MM.1S (cell line): ENCODE data around the gene RAB14.

Source experiments
- DNase-seq: peaks from one replicate; pipeline ENCODE4 v3.0.0-alpha.2; 2015
- H2AFZ ChIP-seq: fragments of 300-600 bp; sonication (generic); 2 replicates; pipeline ENCODE4 v1.6.0; 2016; ENCODE audit warnings: antibody characterized with exemption, low read length
- H3F3A ChIP-seq: fragments of 300-600 bp; sonication (generic); 2 replicates; pipeline ENCODE4 v1.6.1; 2016; ENCODE audit warnings: mild to moderate bottlenecking, antibody characterized with exemption, low read length, moderate library complexity, mixed read lengths; ENCODE audit not compliant: insufficient read depth
- H3K27ac ChIP-seq: fragments of 300-600 bp; sonication (generic); 2 replicates; pipeline ENCODE4 v1.5.1; 2016; ENCODE audit warnings: mild to moderate bottlenecking, low read length
- H3K27me3 ChIP-seq: fragments of 300-600 bp; sonication (generic); replicated peaks from 2 replicates; pipeline ENCODE4 v1.6.0; 2016; ENCODE audit warnings: low read length; ENCODE audit not compliant: insufficient read depth
- H3K36me3 ChIP-seq: fragments of 300-600 bp; sonication (generic); replicated peaks from 2 replicates; pipeline ENCODE4 v1.6.1; 2016; ENCODE audit warnings: mild to moderate bottlenecking, low read length, mixed read lengths; ENCODE audit not compliant: insufficient read depth
- H3K4me1 ChIP-seq: fragments of 300-600 bp; sonication (generic); 2 replicates; pipeline ENCODE4 v1.6.1; 2016; ENCODE audit warnings: low read length, mixed read lengths
- H3K4me2 ChIP-seq: fragments of 300-600 bp; sonication (generic); 2 replicates; pipeline ENCODE4 v1.6.0; 2016; ENCODE audit warnings: low read depth, low read length
- H3K4me3 ChIP-seq: fragments of 300-600 bp; sonication (generic); 2 replicates; pipeline ENCODE4 v1.5.1; 2016; ENCODE audit warnings: low read length, mixed read lengths
- H3K79me2 ChIP-seq: fragments of 300-600 bp; sonication (generic); 2 replicates; pipeline ENCODE4 v1.6.1; 2016; ENCODE audit warnings: mixed run types, low read length, mixed read lengths
- H3K9ac ChIP-seq: fragments of 300-600 bp; sonication (generic); 2 replicates; pipeline ENCODE4 v1.6.1; 2016; ENCODE audit warnings: low read length, mixed read lengths
- H3K9me2 ChIP-seq: fragments of 300-600 bp; sonication (generic); replicated peaks from 2 replicates; pipeline ENCODE4 v1.6.1; 2016; ENCODE audit warnings: mild to moderate bottlenecking, low read length, mixed read lengths; ENCODE audit not compliant: insufficient read depth
- H3K9me3 ChIP-seq: fragments of 300-600 bp; sonication (generic); replicated peaks from 2 replicates; pipeline ENCODE4 v1.6.1; 2016; ENCODE audit warnings: mild to moderate bottlenecking, low read length, mixed read lengths; ENCODE audit not compliant: insufficient read depth
- H4K20me1 ChIP-seq: fragments of 300-600 bp; sonication (generic); 2 replicates; pipeline ENCODE4 v1.6.1; 2016; ENCODE audit warnings: mild to moderate bottlenecking, low read length, moderate library complexity, mixed read lengths; ENCODE audit not compliant: insufficient read depth
- EZH2 ChIP-seq: fragments of 300-600 bp; sonication (generic); optimal IDR thresholded peaks from 2 replicates; pipeline ENCODE3; 2017; ENCODE audit warnings: low read depth, mild to moderate bottlenecking, antibody characterized with exemption, low read length, mixed read lengths
- EZH2phosphoT487 ChIP-seq: fragments of 300-600 bp; sonication (generic); IDR thresholded peaks from 2 replicates; pipeline ENCODE4 v1.6.1; 2018; ENCODE audit warnings: antibody characterized with exemption, low read length
- TF ChIP-seq, protein P1 (sequence below): fragments of 300-600 bp; sonication (generic); IDR thresholded peaks from 2 replicates; pipeline ENCODE4 v1.5.1; 2016; ENCODE audit warnings: antibody characterized with exemption, low read length, mixed read lengths

The RAB14 gene

DNA sequence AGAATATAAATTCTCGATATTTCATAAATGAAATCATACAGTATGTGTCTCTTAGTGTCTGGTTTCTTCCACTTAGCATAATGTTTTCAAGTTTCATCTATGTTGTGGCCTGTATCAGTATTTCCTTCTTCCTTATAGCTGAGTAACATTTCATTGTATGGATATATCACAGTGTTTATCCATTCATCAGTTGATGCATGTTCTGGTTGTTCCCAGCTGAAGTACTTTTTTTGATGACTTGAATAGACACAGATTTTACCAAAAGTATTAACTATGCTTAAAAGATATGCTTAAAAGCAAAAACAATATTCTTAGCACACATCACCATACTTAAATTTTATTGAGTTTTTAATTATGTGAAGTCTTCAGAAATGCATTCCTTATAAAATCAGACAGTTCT lies 12.7 kb downstream of the RAB14 start:
- H3K27ac ChIP-seq: no peak overlapping the region
- peaks cover 25% of the 10 kb centered on the region for H4K20me1 ChIP-seq
- H3K9ac ChIP-seq: no peak overlapping the region
- peaks cover 5% of the 10 kb centered on the region for H3K36me3 ChIP-seq
- H2AFZ ChIP-seq: no peak overlapping the region
- H3K4me2 ChIP-seq: no peak overlapping the region
- H3K4me1 ChIP-seq: no peaks in the 10 kb centered on the region
- no peak overlapping the region for H3K4me3 ChIP-seq
- H3K9me3 ChIP-seq: no peaks in the 10 kb centered on the region
- H3F3A ChIP-seq: no peaks in the 10 kb centered on the region
- TF ChIP-seq EZH2phosphoT487 (no peak), EZH2 (no peak)
- TF ChIP-seq, protein P1, sequence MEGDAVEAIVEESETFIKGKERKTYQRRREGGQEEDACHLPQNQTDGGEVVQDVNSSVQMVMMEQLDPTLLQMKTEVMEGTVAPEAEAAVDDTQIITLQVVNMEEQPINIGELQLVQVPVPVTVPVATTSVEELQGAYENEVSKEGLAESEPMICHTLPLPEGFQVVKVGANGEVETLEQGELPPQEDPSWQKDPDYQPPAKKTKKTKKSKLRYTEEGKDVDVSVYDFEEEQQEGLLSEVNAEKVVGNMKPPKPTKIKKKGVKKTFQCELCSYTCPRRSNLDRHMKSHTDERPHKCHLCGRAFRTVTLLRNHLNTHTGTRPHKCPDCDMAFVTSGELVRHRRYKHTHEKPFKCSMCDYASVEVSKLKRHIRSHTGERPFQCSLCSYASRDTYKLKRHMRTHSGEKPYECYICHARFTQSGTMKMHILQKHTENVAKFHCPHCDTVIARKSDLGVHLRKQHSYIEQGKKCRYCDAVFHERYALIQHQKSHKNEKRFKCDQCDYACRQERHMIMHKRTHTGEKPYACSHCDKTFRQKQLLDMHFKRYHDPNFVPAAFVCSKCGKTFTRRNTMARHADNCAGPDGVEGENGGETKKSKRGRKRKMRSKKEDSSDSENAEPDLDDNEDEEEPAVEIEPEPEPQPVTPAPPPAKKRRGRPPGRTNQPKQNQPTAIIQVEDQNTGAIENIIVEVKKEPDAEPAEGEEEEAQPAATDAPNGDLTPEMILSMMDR: no peak
- no peak for DNase-seq
- H3K79me2 ChIP-seq: peaks cover 91% of the 10 kb centered on the region
- H3K9me2 ChIP-seq: no peaks in the 10 kb centered on the region
- no peaks in the 10 kb centered on the region for H3K27me3 ChIP-seq

DNA sequence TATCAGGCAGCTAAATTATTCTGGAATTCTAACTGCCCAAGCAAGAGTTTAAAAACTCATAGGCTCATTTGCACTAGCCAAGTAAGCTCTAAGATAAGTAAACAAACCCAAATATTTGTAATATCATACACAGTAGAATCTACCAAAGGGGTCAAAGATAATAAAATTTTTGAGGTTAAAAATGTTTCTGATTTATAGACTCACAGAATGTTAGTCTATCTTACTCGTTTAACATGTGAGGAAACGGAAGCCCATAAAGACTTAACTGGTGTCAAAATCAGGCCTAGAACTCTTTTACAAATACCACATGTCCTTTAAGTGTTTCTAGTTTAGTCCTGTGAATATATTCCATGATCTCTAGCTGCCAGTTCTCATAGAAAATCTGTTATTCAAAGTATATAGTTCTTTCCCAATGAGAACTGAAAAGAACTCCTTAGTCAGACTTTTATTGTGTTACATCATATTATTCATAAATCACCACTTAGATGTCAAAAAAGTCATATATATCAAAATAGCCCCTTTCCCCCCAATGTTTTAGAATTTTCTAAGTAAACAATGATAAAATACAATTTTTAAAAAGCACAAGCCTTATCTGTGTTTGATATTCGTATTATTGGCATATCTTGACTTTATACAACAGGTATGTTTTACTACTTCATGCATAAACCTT lies 13.9 kb downstream of the RAB14 start:
- Histone ChIP-seq H3K4me2 (no peak overlapping the region), H3K27ac (no peak overlapping the region), H3K27me3 (no peaks in the 10 kb centered on the region), H3K79me2 (peaks cover 88% of the 10 kb centered on the region), H3K9me2 (no peaks in the 10 kb centered on the region), H3K4me1 (no peaks in the 10 kb centered on the region), H3K4me3 (no peak overlapping the region), H4K20me1 (peaks cover 19% of the 10 kb centered on the region), H3K9me3 (no peaks in the 10 kb centered on the region), H3K36me3 (peaks cover 5% of the 10 kb centered on the region), H2AFZ (no peak overlapping the region), H3K9ac (no peak overlapping the region), H3F3A (no peaks in the 10 kb centered on the region)
- no peak for DNase-seq
- TF ChIP-seq EZH2phosphoT487 (no peak), EZH2 (no peak)
- TF ChIP-seq, protein P1: no peak

DNA sequence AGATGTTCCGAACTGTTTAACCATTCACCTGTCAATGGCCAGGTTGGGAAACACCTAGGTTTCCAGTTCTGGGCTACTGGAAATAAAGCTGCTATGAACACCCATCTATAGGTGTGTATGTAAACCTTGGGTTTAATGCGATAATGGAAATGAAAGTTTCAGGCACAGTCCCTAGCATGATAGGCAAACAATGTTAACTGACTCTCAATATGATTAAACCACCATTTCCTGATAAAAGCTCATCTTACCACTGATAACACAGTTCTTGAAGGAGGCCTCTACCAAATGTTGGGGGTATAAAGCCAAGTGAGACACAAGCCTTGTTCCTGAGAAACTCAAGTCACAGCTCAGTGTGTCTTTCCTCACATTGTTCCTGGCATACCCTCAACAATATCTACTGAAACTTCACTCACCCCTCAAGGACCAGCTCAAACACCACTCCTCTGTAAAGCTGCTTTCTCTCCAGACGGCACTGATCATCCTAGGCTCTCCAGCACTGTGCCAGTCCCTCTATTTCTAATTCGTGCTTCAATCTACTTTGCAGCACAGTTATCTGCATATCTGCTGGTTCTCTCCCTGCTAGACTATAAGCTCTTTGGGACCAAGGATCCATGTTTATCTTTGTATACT lies 15.8 kb downstream of the RAB14 start:
- H3K4me3 ChIP-seq: no peak overlapping the region
- H3K9me2 ChIP-seq: no peaks in the 10 kb centered on the region
- peaks cover 5% of the 10 kb centered on the region for H4K20me1 ChIP-seq
- H3K79me2 ChIP-seq: peaks cover 75% of the 10 kb centered on the region
- no peak for DNase-seq
- H3K4me2 ChIP-seq: no peak overlapping the region
- H3K9ac ChIP-seq: no peak overlapping the region
- H3K4me1 ChIP-seq: no peaks in the 10 kb centered on the region
- TF ChIP-seq EZH2 (no peak), EZH2phosphoT487 (no peak)
- TF ChIP-seq, protein P1: no peak
- no peaks in the 10 kb centered on the region for H3F3A ChIP-seq
- no peaks in the 10 kb centered on the region for H3K9me3 ChIP-seq
- no peak overlapping the region for H2AFZ ChIP-seq
- no peak overlapping the region for H3K27ac ChIP-seq
- peaks cover 12% of the 10 kb centered on the region for H3K36me3 ChIP-seq
- no peaks in the 10 kb centered on the region for H3K27me3 ChIP-seq
